Stimulated activated CD8-positive, alpha-beta memory T cell treated with anti-CD3 and anti-CD28 coated beads, Interleukin-2, amount 100 ng/mL, for 48 hours (primary cell): ENCODE results near the gene TNFRSF12A.
"Not testable (repeated sequence)": the region's sequence is repeated elsewhere in the genome, so short reads cannot be mapped to it uniquely, and the experiment has no call there.

Experiments
- DNase-seq, 2 donors: peaks; one replicate each; pipeline ENCODE4 v3.0.0-alpha.2; 2020; ENCODE audit warnings: low read depth in 2 of 2

The TNFRSF12A gene

DNA sequence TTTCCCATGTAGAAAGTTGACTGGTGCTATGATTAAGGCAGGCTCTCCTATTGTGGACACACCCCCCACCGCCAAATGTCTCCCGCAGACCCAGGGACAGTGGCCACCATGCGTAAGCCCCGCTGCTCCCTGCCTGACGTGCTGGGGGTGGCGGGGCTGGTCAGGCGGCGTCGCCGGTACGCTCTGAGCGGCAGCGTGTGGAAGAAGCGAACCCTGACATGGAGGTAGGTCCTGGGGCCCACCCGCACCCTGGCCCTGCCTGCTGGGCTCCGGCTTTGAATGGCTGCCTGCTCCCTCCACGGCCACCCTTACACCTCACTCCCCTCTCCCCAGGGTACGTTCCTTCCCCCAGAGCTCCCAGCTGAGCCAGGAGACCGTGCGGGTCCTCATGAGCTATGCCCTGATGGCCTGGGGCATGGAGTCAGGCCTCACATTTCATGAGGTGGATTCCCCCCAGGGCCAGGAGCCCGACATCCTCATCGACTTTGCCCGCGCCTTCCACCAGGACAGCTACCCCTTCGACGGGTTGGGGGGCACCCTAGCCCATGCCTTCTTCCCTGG, 29.8 kb downstream of the TNFRSF12A start:
- no peak for DNase-seq

- DNase-seq = no peak
Observed at GRCh38 chr16:3050487-3050886, 30.3 kb downstream of the TNFRSF12A start.

GRCh38 chr16:3051009-3051408, 30.8 kb downstream of the TNFRSF12A start:
- DNase-seq = no peak

DNA sequence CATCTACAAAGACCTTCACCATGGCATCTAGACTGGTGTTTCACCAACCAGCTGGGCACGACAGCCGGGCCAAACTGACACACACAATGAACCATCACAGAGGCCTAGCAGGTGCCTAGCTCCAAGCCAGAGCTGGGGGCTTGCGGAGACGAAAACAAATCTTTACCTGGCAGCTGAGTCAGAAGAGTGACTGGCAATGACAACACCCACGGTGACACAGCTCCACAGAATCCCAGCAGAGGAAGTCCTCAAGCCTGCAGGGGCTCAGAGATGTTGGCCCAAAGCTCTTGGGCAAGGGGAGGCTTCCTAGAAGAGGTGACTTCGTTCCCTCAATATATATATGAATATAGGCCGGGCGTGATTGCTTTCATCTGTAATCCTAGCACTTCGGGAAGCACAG, 31.3 kb downstream of the TNFRSF12A start:
- no peak for DNase-seq

DNA sequence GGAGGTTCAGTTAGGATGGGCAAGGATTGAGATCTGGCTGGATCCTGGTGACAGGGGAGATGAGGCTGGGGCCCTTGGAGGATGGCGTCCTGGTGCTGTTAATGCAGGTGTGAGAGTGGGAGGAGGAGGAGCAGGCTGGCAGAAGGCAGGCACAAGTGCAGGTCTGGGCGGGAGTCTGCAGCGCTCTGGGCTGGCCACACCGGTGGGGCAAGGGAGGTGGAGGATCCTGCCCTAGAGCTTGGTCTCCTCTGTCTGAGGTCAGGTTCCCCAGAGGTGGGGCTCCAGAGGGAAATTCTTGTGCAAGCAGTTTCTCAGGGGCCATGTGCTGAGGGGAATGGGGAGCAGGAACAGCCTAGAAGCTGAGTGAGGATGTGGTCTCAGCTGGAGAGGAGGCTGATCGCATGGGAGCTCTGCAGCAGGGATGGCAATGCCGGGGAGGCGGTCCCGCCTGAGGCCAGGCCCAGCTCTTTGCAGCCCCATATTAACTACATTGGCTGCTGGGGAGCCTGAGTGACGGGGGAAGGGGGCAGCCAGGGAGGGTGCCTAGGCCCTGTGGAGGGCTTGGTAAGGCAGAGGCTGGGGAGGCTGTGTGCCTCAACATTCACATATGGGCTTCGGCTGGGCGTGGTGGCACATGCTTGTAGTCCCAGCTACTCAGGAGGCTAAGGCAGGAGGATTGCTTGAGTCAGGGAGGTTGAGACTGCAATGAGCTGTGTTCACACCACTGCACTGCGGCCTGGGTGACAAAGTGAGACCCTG, 32.6 kb downstream of the TNFRSF12A start:
- not testable (repeated sequence) for DNase-seq

DNA sequence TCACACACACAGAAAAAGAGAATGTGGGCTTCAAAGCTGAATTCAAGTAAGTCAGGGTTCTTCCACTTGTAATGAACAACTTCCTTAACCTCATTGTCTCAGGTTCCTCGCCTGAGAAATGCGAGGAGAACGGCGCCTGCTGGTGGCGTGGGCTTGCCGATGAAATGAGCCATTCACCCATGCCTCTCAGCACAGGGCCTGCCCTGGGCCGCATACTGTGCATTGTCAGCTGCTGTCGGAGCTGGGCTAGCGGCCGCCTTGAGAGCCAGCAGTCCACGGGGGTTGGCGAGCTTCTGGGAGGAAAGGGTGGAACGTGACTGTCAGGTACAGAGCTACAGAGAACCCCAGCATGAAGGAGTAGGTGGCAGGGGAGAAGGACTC, 33.2 kb downstream of the TNFRSF12A start:
- not testable (repeated sequence) for DNase-seq

- no peak for DNase-seq
Observed at GRCh38 chr16:3054965-3055733, 35.0 kb downstream of the TNFRSF12A start.

- not testable (repeated sequence) for DNase-seq
Observed at GRCh38 chr16:3055734-3056115, 35.6 kb downstream of the TNFRSF12A start.

DNA sequence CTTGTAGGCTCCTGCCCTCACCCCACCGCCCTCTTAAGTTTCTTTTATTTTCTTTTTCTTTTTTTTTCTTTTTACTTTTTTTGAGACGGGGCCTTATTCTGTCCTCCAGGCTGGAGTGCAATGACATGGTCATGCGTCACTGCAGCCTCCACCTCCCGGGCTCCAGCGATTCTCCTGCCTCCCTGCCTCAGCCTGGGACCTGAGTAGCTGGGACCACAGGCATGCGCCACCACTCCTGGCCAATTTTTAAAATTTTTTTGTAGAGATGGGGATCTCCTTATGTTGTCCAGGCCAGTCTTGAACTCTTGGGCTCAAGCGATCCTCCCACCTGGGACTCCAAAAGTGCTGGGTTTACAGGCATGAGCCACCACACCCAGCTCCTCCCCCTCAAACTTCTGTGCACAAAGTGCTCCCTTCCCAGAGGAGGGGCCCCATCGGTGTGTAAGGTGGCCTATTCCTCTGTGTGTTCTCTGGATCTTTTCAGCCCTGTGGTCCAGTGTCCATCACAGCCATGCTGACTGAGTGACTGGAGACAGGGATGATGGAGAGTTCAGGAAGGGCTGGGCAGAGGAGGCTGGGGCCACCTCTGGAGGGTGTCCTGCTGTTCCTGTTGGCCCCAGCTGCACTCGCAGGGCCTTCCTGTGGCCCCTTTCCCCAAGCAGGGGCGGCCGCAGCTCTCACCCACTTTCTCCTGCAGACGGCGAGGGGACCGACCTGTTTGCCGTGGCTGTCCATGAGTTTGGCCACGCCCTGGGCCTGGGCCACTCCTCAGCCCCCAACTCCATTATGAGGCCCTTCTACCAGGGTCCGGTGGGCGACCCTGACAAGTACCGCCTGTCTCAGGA, 36.4 kb downstream of the TNFRSF12A start:
- DNase-seq = no peak

GRCh38 chr16:3057181-3058138, 37.3 kb downstream of the TNFRSF12A start:
- no peak for DNase-seq

- DNase-seq = no peak
Observed at GRCh38 chr16:3058139-3059030, 38.2 kb downstream of the TNFRSF12A start.

DNA sequence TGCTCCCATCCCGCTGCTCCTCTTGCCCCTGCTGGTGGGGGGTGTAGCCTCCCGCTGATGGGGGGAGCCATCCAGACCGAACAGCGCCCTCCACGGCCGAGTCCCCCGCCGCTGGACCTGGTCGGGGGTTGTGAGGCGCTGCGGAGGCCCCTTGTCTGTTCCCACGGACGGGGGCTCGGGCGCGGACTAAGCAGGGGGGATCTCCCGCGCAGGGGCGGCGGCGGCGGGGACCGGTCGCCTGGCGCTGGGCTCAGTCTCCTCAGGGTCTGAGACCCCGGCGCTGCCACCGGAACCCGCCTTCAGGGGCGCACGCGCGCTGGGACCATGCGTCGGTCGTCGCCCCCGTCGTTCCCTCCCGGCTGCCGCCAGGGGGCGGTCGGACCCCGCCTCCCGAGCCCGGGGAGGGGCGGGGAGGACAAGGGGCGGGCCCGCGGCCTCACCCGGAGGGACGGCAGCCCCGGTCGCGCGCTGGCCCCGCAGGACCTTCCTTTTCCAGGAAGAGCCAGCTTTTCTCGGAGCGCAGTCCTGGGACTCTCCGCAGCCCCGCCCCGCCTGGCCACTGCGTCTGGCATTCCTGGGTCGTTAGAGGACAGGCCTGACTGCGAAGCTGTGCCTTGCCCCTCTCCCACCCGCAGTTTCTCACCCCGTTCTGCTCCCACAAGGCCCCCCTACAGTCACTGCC, 39.0 kb downstream of the TNFRSF12A start:
- peak; percentile 85 to 89 for DNase-seq

DNA sequence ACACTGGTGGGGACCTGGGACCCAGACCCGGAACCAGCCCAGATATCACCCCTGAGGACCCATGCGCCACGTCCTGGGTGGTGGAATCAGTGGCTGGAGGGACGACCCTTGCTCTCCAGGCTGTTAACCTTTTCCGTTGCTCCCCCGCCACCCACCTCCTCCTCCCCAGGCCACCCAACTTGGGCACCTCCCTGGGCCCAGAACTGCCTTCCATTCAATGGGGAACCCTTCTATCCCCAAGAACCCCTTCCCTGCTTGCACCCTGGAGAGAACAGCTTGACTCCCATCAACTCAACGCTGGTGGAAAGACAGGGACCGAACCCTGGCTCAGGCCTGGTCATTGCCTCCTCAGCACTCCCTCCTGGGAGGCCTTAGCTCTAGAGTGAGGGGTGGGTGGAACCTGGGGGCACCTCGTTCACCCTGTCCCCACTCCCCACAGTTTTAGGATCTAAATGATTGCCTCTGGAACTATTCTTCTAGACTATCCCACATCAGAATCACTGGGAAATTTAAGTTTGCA, 39.6 kb downstream of the TNFRSF12A start:
- no peak for DNase-seq

- no peak for DNase-seq
Observed at GRCh38 chr16:3060339-3061127, 40.4 kb downstream of the TNFRSF12A start.

GRCh38 chr16:3062553-3062952, 42.4 kb downstream of the TNFRSF12A start:
- no peak for DNase-seq

DNA sequence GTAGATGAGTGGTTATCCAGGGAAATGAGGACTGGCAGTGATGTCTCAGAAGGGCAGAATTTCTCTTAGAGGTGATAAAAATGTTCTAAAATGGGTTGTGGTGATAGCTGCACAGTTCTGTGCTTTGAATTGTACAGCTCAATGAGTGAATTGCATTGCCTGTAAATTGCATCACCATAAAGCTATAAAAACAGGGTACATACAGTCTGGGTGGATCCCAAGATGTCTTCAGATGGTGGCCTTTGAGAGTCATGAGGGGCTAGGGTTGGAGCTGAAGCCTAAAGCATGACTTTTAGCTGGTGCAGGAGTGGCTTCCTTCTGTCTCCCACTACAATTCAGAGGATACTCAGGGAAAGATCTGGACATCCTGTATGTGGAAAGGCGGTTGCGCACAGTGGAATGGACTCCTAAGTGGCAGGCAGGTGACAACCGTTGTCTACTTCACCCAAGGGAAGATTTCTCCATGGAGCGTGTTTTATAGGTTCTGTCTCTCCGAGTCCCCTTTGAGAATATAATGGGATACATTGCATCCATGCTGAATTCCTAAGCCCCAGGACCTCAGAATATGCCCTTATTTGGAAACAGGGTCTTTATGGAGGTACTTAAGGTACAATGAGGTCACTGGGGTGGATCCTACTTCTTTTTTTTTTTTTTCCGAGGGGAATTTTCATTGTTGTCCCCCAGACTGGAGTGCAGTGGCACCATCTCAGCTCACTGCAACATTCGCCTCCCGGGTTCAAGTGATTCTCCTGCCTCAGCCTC, 43.6 kb downstream of the TNFRSF12A start:
- no peak for DNase-seq

GRCh38 chr16:3065069-3065741, 45.0 kb downstream of the TNFRSF12A start, which contains the start of gene IL32:
TSS of gene IL32 (plus strand) at chr16:3065640. CDS start at chr16:3065812, 172 bp downstream.
- peak in 1 of 2 donors; percentile 71 for DNase-seq
